Measurements from ENCODE around the gene CDC42EP1. TPM values are rescaled to one million over a fixed set of nuclear protein-coding genes. Genes with fewer than 3 reads are reported as not detected.

CDC42EP1 gene
- polyA plus RNA-seq, 1 of the 3 experiments (the other 2 are of a cell fraction), result 24.9 TPM

GRCh38 chr22:37599153-37599552 is 38.9 kb downstream of the CDC42EP1 start (continued):
- TF ChIP-seq REST (IDR thresholded peaks at IDR 0.05; ENCODE audit: low read depth, low read length), result no peak

- no peak overlapping the region for H2AFZ ChIP-seq (ENCODE audit: low read depth)
- WGBS (ENCODE audit: low lambda C conversion rate), result 87% methylated on average over 4 of the region's 4 CpGs
- no peaks in the 10 kb centered on the region for H3K4me1 ChIP-seq (ENCODE audit: control insufficient read depth in 1 of 2, insufficient read depth in 2 of 2, low read depth in 1 of 2, low read length in 1 of 2)
- no peaks in the 10 kb centered on the region for H3K9me2 ChIP-seq
- no peak overlapping the region for H3K4me2 ChIP-seq
- CTCF ChIA-PET, result interaction anchor here (0.7 to 2.6 kb wide), 3 partner anchors 9 to 63 kb away, joined by 3 to 17 read pairs (median 6); no protein-coding TSS in a partner anchor
- H3K36me3 ChIP-seq (replicated peaks in 1 of 2; ENCODE audit: control insufficient read depth in 1 of 2, insufficient read depth in 2 of 2, low read length in 1 of 2), result no peaks in the 10 kb centered on the region
- no peak overlapping the region for H3K4me3 ChIP-seq (ENCODE audit: low read depth in 2 of 2, low read length in 1 of 2)
- H3F3A ChIP-seq (replicated peaks; ENCODE audit: insufficient read depth), result no peaks in the 10 kb centered on the region
- H3K27me3 ChIP-seq (ENCODE audit: insufficient read depth), result no peaks in the 10 kb centered on the region
- no peak for DNase-seq
- H3K9me3 ChIP-seq, result no peaks in the 10 kb centered on the region
- H3K27ac ChIP-seq (ENCODE audit: low read depth in 2 of 2, low read length in 1 of 2), result no peak overlapping the region
- H3K9ac ChIP-seq, result no peak overlapping the region
- TF ChIP-seq NFIC (IDR thresholded peaks at IDR 0.05; ENCODE audit: borderline replicate concordance) (no peak), USF1 (IDR thresholded peaks at IDR 0.05; ENCODE audit: borderline replicate concordance, low read depth) (no peak), ZBTB33 (IDR thresholded peaks at IDR 0.05; ENCODE audit: borderline replicate concordance, low read depth) (no peak), RAD21 (IDR thresholded peaks at IDR 0.05; ENCODE audit: low read length) (no peak), SMC3 (IDR thresholded peaks at IDR 0.05; ENCODE audit: low read depth, low read length) (no peak), MAX (IDR thresholded peaks at IDR 0.05; ENCODE audit: low read depth) (no peak), CHD2 (IDR thresholded peaks at IDR 0.05; ENCODE audit: low read length, partially characterized antibody) (no peak), FOSL2 (IDR thresholded peaks at IDR 0.05; ENCODE audit: borderline replicate concordance, low read depth) (no peak), TAF1 (IDR thresholded peaks at IDR 0.05; ENCODE audit: borderline replicate concordance, low read depth, low read length) (no peak), YY1 (IDR thresholded peaks at IDR 0.05; ENCODE audit: low read depth) (no peak), RXRA (IDR thresholded peaks at IDR 0.05; ENCODE audit: borderline replicate concordance, low read depth) (no peak), USF2 (IDR thresholded peaks at IDR 0.05; ENCODE audit: borderline replicate concordance, low read depth, low read length) (no peak), PBX3 (IDR thresholded peaks at IDR 0.05) (no peak), FOXJ3 (CRISPR knock-in tag; IDR thresholded peaks at IDR 0.05) (no peak), ELF1 (IDR thresholded peaks at IDR 0.05) (no peak), NRF1 (IDR thresholded peaks at IDR 0.05; ENCODE audit: low read depth, low read length) (no peak), REST (IDR thresholded peaks at IDR 0.05; ENCODE audit: low read depth, low read length) (no peak)
- H3K79me2 ChIP-seq (ENCODE audit: insufficient read depth), result no peaks in the 10 kb centered on the region
- H4K20me1 ChIP-seq (ENCODE audit: insufficient read depth), result no peaks in the 10 kb centered on the region
- POLR2A ChIA-PET, result no interaction called here
Observed at GRCh38 chr22:37601203-37601539, 40.9 kb downstream of the CDC42EP1 start.

All from SK-N-SH (cell line).